K562 (cell line): Measurements from ENCODE around the gene PHC1. TPM values are rescaled to one million over a fixed set of nuclear protein-coding genes. Genes with fewer than 3 reads are reported as not detected.

Experiments
- ADNP ChIP-seq: fragments of 200-800 bp; sonication (Bioruptor generic); IDR thresholded peaks from 2 replicates; pipeline ENCODE4 v1.6.1; 2016; ENCODE audit warnings: missing genetic modification characterization, missing compliant biosample characterization
- CBX3 ChIP-seq, 2 experiments: IDR thresholded peaks; 1 replicate in 1 of 2; 2 replicates in 1 of 2; pipeline ENCODE4 v1.6.1; 2012; ENCODE audit warnings: inconsistent platforms in 2 of 2, low read length in 2 of 2, borderline replicate concordance in 1 of 2, control low read depth in 1 of 2
- CHD2 ChIP-seq: IDR thresholded peaks from 2 replicates; pipeline ENCODE4 v1.6.1; 2011; ENCODE audit warnings: low read depth, low read length
- DACH1 ChIP-seq: fragments of 450-650 bp; IDR thresholded peaks from 2 replicates; pipeline ENCODE4 v1.6.1; 2018; ENCODE audit not compliant: partially characterized antibody
- E2F6 ChIP-seq, 2 experiments: IDR thresholded peaks; 2 replicates each; pipeline ENCODE4 v1.6.1; 2011; ENCODE audit warnings: borderline replicate concordance in 1 of 2, control low read depth in 1 of 2, low read depth in 1 of 2, low read length in 1 of 2, mild to moderate bottlenecking in 1 of 2, mixed read lengths in 1 of 2, moderate library complexity in 1 of 2; ENCODE audit not compliant: insufficient read depth in 1 of 2, insufficient read length in 1 of 2, poor library complexity in 1 of 2, severe bottlenecking in 1 of 2; ENCODE audit errors: extremely low read depth in 1 of 2
- FOXA3 ChIP-seq, 2 experiments: fragments of 450-650 bp in 1 of 2; sonication (generic) in 1 of 2; formaldehyde crosslinking; IDR thresholded peaks in 1 of 2; conservative IDR thresholded peaks in 1 of 2; 2 replicates each; pipeline versions ENCODE4 v1.4.0 to v1.8.0; 2020 to 2022; ENCODE audit warnings: mild to moderate bottlenecking in 2 of 2, missing genetic modification reagents in 1 of 2
- HBP1 ChIP-seq: fragments of 450-650 bp; formaldehyde crosslinking; IDR thresholded peaks from 2 replicates; pipeline ENCODE4 v1.4.0; 2022; ENCODE audit warnings: missing genetic modification characterization
- HCFC1 ChIP-seq: IDR thresholded peaks from 2 replicates; pipeline ENCODE4 v1.6.1; 2012; ENCODE audit warnings: low read depth, low read length, improper control_type of control experiment
- JUND ChIP-seq, 2 experiments: IDR thresholded peaks; 2 replicates in 1 of 2; 3 replicates in 1 of 2; pipeline ENCODE4 v1.6.1; 2011; ENCODE audit warnings: borderline replicate concordance in 2 of 2, low read depth in 2 of 2, low read length in 2 of 2, improper control_type of control experiment in 1 of 2, missing biosample characterization in 1 of 2, missing genetic modification characterization in 1 of 2, missing genetic modification reagents in 1 of 2
- PML ChIP-seq: IDR thresholded peaks from 2 replicates; pipeline ENCODE4 v1.6.1; 2012; ENCODE audit warnings: low read length, inconsistent platforms
- POLR2AphosphoS5 ChIP-seq: IDR thresholded peaks from 2 replicates; pipeline ENCODE4 v1.6.1; 2011; ENCODE audit warnings: mild to moderate bottlenecking, low read depth, low read length, moderate library complexity; ENCODE audit not compliant: control insufficient read depth, insufficient read depth
- POLR2B ChIP-seq: fragments of 450-650 bp; IDR thresholded peaks from 2 replicates; pipeline ENCODE4 v1.6.1; 2018; ENCODE audit warnings: low read depth; ENCODE audit not compliant: partially characterized antibody
- SMAD3 ChIP-seq: fragments of 450-650 bp; formaldehyde crosslinking; conservative IDR thresholded peaks from 2 replicates; pipeline ENCODE4 v1.4.0; 2020; ENCODE audit warnings: mild to moderate bottlenecking
- TAF7 ChIP-seq: fragments of 450-650 bp; IDR thresholded peaks from 2 replicates; pipeline ENCODE4 v1.6.1; 2016; ENCODE audit warnings: missing genetic modification characterization, missing compliant biosample characterization
- TBP ChIP-seq: optimal IDR thresholded peaks from 2 replicates; pipeline ENCODE3; 2011; ENCODE audit warnings: low read depth, low read length, improper control_type of control experiment
- YY1 ChIP-seq, 3 experiments: IDR thresholded peaks; 2 replicates each; pipeline ENCODE4 v1.6.1; 2011; ENCODE audit warnings: low read length in 2 of 3, mild to moderate bottlenecking in 2 of 3, moderate library complexity in 2 of 3, borderline replicate concordance in 1 of 3, control low read depth in 1 of 3, low read depth in 1 of 3; ENCODE audit not compliant: insufficient read depth in 3 of 3, insufficient replicate concordance in 2 of 3, control insufficient read depth in 1 of 3, insufficient read length in 1 of 3; ENCODE audit errors: extremely low read depth in 1 of 3
- ZNF644 ChIP-seq: fragments of 200-800 bp; sonication (Bioruptor generic); IDR thresholded peaks from 2 replicates; pipeline ENCODE4 v1.6.1; 2016; ENCODE audit warnings: low read depth, missing genetic modification characterization, missing compliant biosample characterization
- polyA plus RNA-seq, 8 experiments: library from polyadenylated mRNA; depleted of rRNA in 4 of 8; stranded (reverse) in 5 of 8; unstranded in 3 of 8; fragments of >200 nt; fragmentation: Nextera tagmentation in 2 of 8; fragmentation: Illumina TruSeq in 1 of 8; extraction: Ambion mirVana in 2 of 8; extraction: Trizol in 1 of 8; gene quantifications; 2 replicates each; pipeline versions ENCODE4 v1.2.1 to v1.2.3, GENCODE V29; 2011 to 2014; ENCODE audit warnings: inconsistent platforms in 1 of 8, missing spikeins in 1 of 8
- total RNA-seq, 7 experiments: library from RNA; depleted of rRNA in 6 of 7; stranded (reverse); fragments of >200 nt in 6 of 7; fragmentation: Illumina TruSeq in 2 of 7; extraction: Trizol in 2 of 7; gene quantifications; 2 replicates each; pipeline versions ENCODE4 v1.2.1 to v1.2.3, GENCODE V29; 2011 to 2021; ENCODE audit warnings: low replicate concordance in 1 of 7
- TF ChIP-seq, protein P1 (sequence below): fragments of 250-450 bp; sonication (Bioruptor Pico); IDR thresholded peaks from 2 replicates; pipeline ENCODE4 v1.4.0; 2020
- TF ChIP-seq, protein P2 (sequence below): fragments of 450-650 bp; formaldehyde crosslinking; IDR thresholded peaks from 2 replicates; pipeline ENCODE4 v1.4.0; 2022; ENCODE audit warnings: missing genetic modification characterization

PHC1 gene
- total and polyA plus RNA-seq, 9 of the 15 experiments (the other 6 are each of a cell fraction or from before 2014, with no cell fraction given): 1.9 to 13.7 (median 6.9) TPM

- TF ChIP-seq JUND (IDR thresholded peaks at IDR 0.05; ENCODE audit: borderline replicate concordance, low read depth, low read length): 0 out of 2 replicates have a peak, but pooled peaks have one; percentile 8
- no peak for TF ChIP-seq JUND (tag; IDR thresholded peaks at IDR 0.05; ENCODE audit: borderline replicate concordance, low read depth, low read length)
- TF ChIP-seq HBP1 (CRISPR knock-in tag): 0 out of 2 replicates have a peak, but pooled peaks have one; percentile 29
- TF ChIP-seq CBX3 (IDR thresholded peaks at IDR 0.05; ENCODE audit: borderline replicate concordance in 1 of 2, low read length in 2 of 2): peak in 1 of 2 experiments; percentile 13; a peak in 1 of 3 replicates
- TF ChIP-seq, protein P1, sequence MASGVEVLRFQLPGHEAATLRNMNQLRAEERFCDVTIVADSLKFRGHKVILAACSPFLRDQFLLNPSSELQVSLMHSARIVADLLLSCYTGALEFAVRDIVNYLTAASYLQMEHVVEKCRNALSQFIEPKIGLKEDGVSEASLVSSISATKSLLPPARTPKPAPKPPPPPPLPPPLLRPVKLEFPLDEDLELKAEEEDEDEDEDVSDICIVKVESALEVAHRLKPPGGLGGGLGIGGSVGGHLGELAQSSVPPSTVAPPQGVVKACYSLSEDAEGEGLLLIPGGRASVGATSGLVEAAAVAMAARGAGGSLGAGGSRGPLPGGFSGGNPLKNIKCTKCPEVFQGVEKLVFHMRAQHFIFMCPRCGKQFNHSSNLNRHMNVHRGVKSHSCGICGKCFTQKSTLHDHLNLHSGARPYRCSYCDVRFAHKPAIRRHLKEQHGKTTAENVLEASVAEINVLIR: peak; percentile 86
- TF ChIP-seq TAF7 (tag): 0 out of 2 replicates have a peak, but pooled peaks have one; percentile 36
- TF ChIP-seq ADNP (tag): peak; percentile 72
- peak in 2 of 3 experiments; percentile 14 to 35 for TF ChIP-seq YY1 (IDR thresholded peaks at IDR 0.05; ENCODE audit: borderline replicate concordance in 1 of 3, control insufficient read depth in 1 of 3, extremely low read depth in 1 of 3, insufficient read depth in 3 of 3, insufficient read length in 1 of 3, insufficient replicate concordance in 2 of 3, low read depth in 1 of 3, low read length in 2 of 3)
- TF ChIP-seq POLR2B: peak; percentile 74
- peak; percentile 46; the same call in 1 of the 2 replicates for TF ChIP-seq ZNF644
- TF ChIP-seq, protein P2, sequence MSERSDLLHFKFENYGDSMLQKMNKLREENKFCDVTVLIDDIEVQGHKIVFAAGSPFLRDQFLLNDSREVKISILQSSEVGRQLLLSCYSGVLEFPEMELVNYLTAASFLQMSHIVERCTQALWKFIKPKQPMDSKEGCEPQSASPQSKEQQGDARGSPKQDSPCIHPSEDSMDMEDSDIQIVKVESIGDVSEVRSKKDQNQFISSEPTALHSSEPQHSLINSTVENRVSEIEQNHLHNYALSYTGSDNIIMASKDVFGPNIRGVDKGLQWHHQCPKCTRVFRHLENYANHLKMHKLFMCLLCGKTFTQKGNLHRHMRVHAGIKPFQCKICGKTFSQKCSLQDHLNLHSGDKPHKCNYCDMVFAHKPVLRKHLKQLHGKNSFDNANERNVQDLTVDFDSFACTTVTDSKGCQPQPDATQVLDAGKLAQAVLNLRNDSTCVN (CRISPR knock-in tag): 0 out of 2 replicates have a peak, but pooled peaks have one; percentile 3
- peak; percentile 56; the same call in 1 of the 2 replicates for TF ChIP-seq PML
- TF ChIP-seq E2F6 (IDR thresholded peaks at IDR 0.05; ENCODE audit: borderline replicate concordance in 1 of 2, extremely low read depth in 1 of 2, insufficient read depth in 1 of 2, insufficient read length in 1 of 2, low read depth in 1 of 2, low read length in 1 of 2, poor library complexity in 1 of 2, severe bottlenecking in 1 of 2): peak; percentile 75 to 81
- peak; percentile 71 for TF ChIP-seq CHD2
- peak; percentile 64 for TF ChIP-seq POLR2AphosphoS5
- peak; percentile 37 for TF ChIP-seq DACH1
- TF ChIP-seq FOXA3 (CRISPR knock-in tag; conservative IDR thresholded peaks at IDR 0.05 in 1 of 2, IDR thresholded peaks at IDR 0.05 in 1 of 2): 0 out of 4 replicates have a peak, but pooled peaks of 1 of the 2 experiments have one; percentile 23
- peak; percentile 90 for TF ChIP-seq HCFC1
- TF ChIP-seq TBP: peak; percentile 73
- TF ChIP-seq SMAD3 (CRISPR knock-in tag): no peak
These were observed 35.3 kb downstream of the PHC1 start, which contains the start of gene M6PR (continued) for GRCh38 chr12:8949342-8950220.
